Lung (tissue), 12 donors: ENCODE results near the gene TBPL1. TPM values are rescaled to one million over a fixed set of nuclear protein-coding genes. Genes with fewer than 3 reads are reported as not detected.

ENCODE experiments used
- ATAC-seq: fragments of 200-7000 bp; cut with Tn5 transposase; one replicate; pipeline ENCODE4 v1.9.1; 2020; ENCODE audit warnings: moderate number of reproducible peaks; ENCODE audit not compliant: insufficient read depth, low FRiP score
- DNase-seq, 3 donors: peaks; one replicate each; pipeline ENCODE4 v3.0.0-alpha.2; 2013 to 2017
- H3K27ac ChIP-seq, 2 donors: one replicate each; pipeline ENCODE4 v1.5.1; 2013; ENCODE audit warnings: mild to moderate bottlenecking in 2 of 2, moderate library complexity in 2 of 2, control low read depth in 1 of 2, inconsistent platforms in 1 of 2, low read depth in 1 of 2, low read length in 1 of 2
- H3K27me3 ChIP-seq, 3 donors: one replicate each; pipeline ENCODE4 v1.5.1; 2013; ENCODE audit warnings: low read length in 2 of 3; ENCODE audit not compliant: control insufficient read depth in 3 of 3, insufficient read depth in 3 of 3
- H3K36me3 ChIP-seq, 4 donors: one replicate each; pipeline ENCODE4 v1.5.1; 2013; ENCODE audit warnings: low read length in 4 of 4, mild to moderate bottlenecking in 1 of 4, moderate library complexity in 1 of 4; ENCODE audit not compliant: control insufficient read depth in 4 of 4, insufficient read depth in 4 of 4
- H3K4me1 ChIP-seq, 5 donors: one replicate each; pipeline ENCODE4 v1.5.1; 2013; ENCODE audit warnings: low read length in 5 of 5, mild to moderate bottlenecking in 2 of 5, moderate library complexity in 1 of 5; ENCODE audit not compliant: control insufficient read depth in 5 of 5, insufficient read depth in 5 of 5
- H3K4me3 ChIP-seq: one replicate; pipeline ENCODE4 v1.5.1; 2013; ENCODE audit warnings: mild to moderate bottlenecking, control low read depth, moderate library complexity
- H3K9ac ChIP-seq, 2 donors: one replicate each; pipeline ENCODE4 v1.5.1; 2013; ENCODE audit warnings: low read length in 2 of 2, control low read depth in 1 of 2; ENCODE audit not compliant: insufficient read depth in 1 of 2
- H3K9me3 ChIP-seq, 4 donors: one replicate each; pipeline ENCODE4 v1.5.1; 2013; ENCODE audit warnings: low read length in 3 of 4, mild to moderate bottlenecking in 1 of 4, moderate library complexity in 1 of 4; ENCODE audit not compliant: control insufficient read depth in 4 of 4, insufficient read depth in 3 of 4
- WGBS, 2 donors: extraction: QIAGEN DNeasy Blood & Tissue Kit; methylation state at CpG; one replicate each; pipeline ENCODE4 v1.1.7; 2013; 5-methylcytosine and 5-hydroxymethylcytosine counted together
- polyA plus RNA-seq, 2 donors: library from polyadenylated mRNA; stranded (reverse); fragments of 200-250 nt; gene quantifications; one replicate each; pipeline ENCODE4 v1.2.1, GENCODE V29; 2013
- total RNA-seq, 2 donors: library from RNA; depleted of rRNA in 1 of 2; stranded (reverse); fragments of >200 nt in 1 of 2; gene quantifications; one replicate each; pipeline ENCODE4 v1.2.1, GENCODE V29; 2014 to 2021
- TF ChIP-seq, protein P1 (sequence below): IDR thresholded peaks from 2 replicates; pipeline ENCODE4 v1.5.1; 2012; ENCODE audit warnings: mild to moderate bottlenecking; ENCODE audit errors: control extremely low read depth, extremely low read depth
- donor health status: control.
- donor health status: control.
- donor health status: Bipolar disorder and iron deficiency.
- donor health status: healthy.
- donor health status: DM: yes; HTN: yes; CAD: no.

The TBPL1 gene
- total and polyA plus RNA-seq, 4 donors = 20.4 to 31.3 (median 23.0) TPM

DNA sequence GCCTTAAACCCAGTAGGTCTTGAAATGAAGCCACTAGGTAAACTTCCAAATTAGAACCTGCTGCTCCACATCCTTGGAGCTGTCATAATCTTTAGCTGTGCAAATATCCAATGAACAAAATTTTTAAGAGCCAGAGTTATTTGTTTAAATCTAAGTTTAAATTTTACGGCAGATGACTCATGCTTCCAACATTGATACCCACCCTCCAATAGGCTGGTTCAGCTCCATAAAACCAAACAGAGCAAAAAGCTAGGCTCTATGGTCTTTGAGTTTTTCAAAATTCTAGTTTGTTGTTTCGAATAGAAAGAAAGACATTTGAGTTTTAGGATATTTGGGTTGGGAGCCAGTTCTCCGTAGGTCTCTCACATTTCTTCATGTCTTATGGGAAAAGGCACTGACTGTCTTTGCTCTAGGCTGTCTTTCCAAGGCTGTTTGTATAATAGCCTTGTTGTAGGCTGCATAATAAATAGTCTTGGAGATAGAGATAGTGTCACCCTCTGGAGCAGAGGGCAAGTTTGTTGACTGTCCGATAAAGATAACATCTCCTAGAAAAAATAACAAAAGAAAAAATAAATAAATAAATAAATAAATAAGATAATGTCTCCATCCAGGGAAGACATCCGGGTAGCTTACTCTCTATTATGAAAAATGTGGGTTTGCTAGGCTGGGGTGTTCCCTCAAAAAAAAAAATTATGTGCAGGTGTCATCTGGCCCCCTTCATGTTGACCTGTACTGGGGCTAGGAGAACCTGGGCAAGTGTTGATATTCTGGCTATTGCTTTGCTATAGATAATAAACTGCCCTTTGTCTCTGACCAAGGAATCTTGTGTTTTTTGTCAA, 62.9 kb downstream of the TBPL1 start:
- H3K4me1 ChIP-seq = peaks cover 0 to 3% (median 0%) of the 10 kb centered on the region in 5 donors
- TF ChIP-seq, protein P1, sequence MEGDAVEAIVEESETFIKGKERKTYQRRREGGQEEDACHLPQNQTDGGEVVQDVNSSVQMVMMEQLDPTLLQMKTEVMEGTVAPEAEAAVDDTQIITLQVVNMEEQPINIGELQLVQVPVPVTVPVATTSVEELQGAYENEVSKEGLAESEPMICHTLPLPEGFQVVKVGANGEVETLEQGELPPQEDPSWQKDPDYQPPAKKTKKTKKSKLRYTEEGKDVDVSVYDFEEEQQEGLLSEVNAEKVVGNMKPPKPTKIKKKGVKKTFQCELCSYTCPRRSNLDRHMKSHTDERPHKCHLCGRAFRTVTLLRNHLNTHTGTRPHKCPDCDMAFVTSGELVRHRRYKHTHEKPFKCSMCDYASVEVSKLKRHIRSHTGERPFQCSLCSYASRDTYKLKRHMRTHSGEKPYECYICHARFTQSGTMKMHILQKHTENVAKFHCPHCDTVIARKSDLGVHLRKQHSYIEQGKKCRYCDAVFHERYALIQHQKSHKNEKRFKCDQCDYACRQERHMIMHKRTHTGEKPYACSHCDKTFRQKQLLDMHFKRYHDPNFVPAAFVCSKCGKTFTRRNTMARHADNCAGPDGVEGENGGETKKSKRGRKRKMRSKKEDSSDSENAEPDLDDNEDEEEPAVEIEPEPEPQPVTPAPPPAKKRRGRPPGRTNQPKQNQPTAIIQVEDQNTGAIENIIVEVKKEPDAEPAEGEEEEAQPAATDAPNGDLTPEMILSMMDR = no peak
- no peak for ATAC-seq

DNA sequence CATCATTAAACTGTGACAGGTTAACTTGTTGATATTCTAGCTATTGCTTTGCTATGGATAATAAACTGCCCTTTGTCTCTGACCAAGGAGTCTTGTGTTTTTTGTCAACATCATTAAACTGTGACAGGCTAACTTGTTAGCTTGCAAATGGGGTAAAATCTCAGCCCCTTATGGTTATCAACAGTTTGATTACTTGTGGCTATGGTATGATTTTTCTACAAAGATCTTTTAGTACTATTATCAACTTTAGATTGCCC, 63.5 kb downstream of the TBPL1 start:
- ATAC-seq (no peak), DNase-seq (no peak)
- peaks cover 0 to 2% (median 0%) of the 10 kb centered on the region in 4 donors for H3K9me3 ChIP-seq
- H3K36me3 ChIP-seq = peaks cover 0 to 2% (median 0%) of the 10 kb centered on the region in 4 donors
- no peak overlapping the region for H3K4me3 ChIP-seq
- peaks cover 0 to 5% (median 0%) of the 10 kb centered on the region in 5 donors for H3K4me1 ChIP-seq
- H3K27me3 ChIP-seq = no peaks in the 10 kb centered on the region
- TF ChIP-seq, protein P1 = no peak
- no peak overlapping the region for H3K27ac ChIP-seq
- H3K9ac ChIP-seq = no peak overlapping the region

More for the DNA sequence above, 62.9 kb downstream of the TBPL1 start:
- DNase-seq = no peak
- H3K4me3 ChIP-seq = no peak overlapping the region
- peaks cover 0 to 2% (median 0%) of the 10 kb centered on the region in 4 donors for H3K36me3 ChIP-seq
- no peak overlapping the region for H3K9ac ChIP-seq
- WGBS, 2 donors = 85 to 89% methylated on average over 5 of the region's 5 CpGs
- no peaks in the 10 kb centered on the region for H3K27me3 ChIP-seq
- H3K9me3 ChIP-seq = peaks cover 0 to 2% (median 0%) of the 10 kb centered on the region in 4 donors
- no peak overlapping the region for H3K27ac ChIP-seq

DNA sequence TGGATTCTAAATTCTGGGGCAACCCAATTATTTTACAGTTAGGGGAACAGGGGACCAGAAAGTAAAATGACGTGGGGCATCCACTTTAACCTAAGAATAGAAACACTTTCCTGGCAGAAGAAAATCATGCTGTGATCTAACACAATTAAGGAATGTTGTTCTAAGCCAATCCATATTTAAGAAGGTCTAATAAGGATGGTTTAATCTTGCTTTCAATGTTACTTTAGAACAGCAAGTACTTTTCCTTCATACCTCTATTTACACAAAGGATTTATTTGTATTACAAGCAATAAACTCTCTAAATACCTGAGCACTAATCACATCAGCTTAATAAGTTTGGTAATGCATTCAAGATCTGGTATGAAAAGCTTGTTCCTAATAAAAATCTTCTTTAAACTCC, 67.0 kb downstream of the TBPL1 start:
- H3K9me3 ChIP-seq = peaks cover 0 to 2% (median 0%) of the 10 kb centered on the region in 4 donors
- H3K4me1 ChIP-seq = peaks cover 0 to 5% (median 0%) of the 10 kb centered on the region in 5 donors
- H3K4me3 ChIP-seq = no peak overlapping the region
- TF ChIP-seq, protein P1 = no peak
- 75% methylated on average over 1 of the region's 1 CpG for WGBS, 2 donors
- H3K36me3 ChIP-seq = peaks cover 0 to 2% (median 0%) of the 10 kb centered on the region in 4 donors
- DNase-seq = no peak
- ATAC-seq = no peak
- no peak overlapping the region for H3K27ac ChIP-seq
- no peak overlapping the region for H3K9ac ChIP-seq
- no peaks in the 10 kb centered on the region for H3K27me3 ChIP-seq
